Omental fat pad (tissue), 4 donors: ENCODE measurements around the gene CCDC9. TPM values are rescaled to one million over a fixed set of nuclear protein-coding genes. Genes with fewer than 3 reads are reported as not detected.

Source experiments
- ATAC-seq: fragments of 150-250 bp; one replicate; pipeline ENCODE4 v1.9.1; 2016; ENCODE audit warnings: mild to moderate bottlenecking, moderate library complexity; ENCODE audit not compliant: low FRiP score
- DNase-seq: peaks from one replicate; pipeline ENCODE4 v3.0.0-alpha.2; 2019; ENCODE audit warnings: low spot score
- CTCF ChIP-seq, 3 donors: fragments of 450-650 bp; IDR thresholded peaks; one replicate each; pipeline ENCODE4 v1.5.1; 2016 to 2017; ENCODE audit warnings: antibody characterized with exemption in 3 of 3, mild to moderate bottlenecking in 3 of 3, moderate library complexity in 2 of 3
- total RNA-seq, 4 donors: library from RNA; depleted of rRNA; stranded (reverse); fragments of >200 nt; gene quantifications; one replicate each; pipeline ENCODE4 v1.1.0, GENCODE V29; 2016

The CCDC9 gene
- total RNA-seq, 4 donors from 2014 or later: 8.2 to 16.7 (median 12.5) TPM

GRCh38 chr19:47228937-47229675, 27.2 kb upstream of the CCDC9 start:
- TF ChIP-seq CTCF (IDR thresholded peaks at IDR 0.05): no peak
- ATAC-seq: no peak
- DNase-seq: no peak

- no peak for TF ChIP-seq CTCF (IDR thresholded peaks at IDR 0.05)
- DNase-seq (no peak), ATAC-seq (no peak)
Observed at GRCh38 chr19:47229676-47230053, 26.7 kb upstream of the CCDC9 start.

GRCh38 chr19:47230054-47230920, 26.0 kb upstream of the CCDC9 start:
- peak; percentile 62 for DNase-seq
- peak in 1 of 3 donors; percentile 86 for TF ChIP-seq CTCF (IDR thresholded peaks at IDR 0.05)
- no peak for ATAC-seq

GRCh38 chr19:47230921-47231214, 25.5 kb upstream of the CCDC9 start, which contains the start of gene BBC3:
BBC3 (minus strand) TSS chr19:47231199; CDS start chr19:47228431, 2,768 bp downstream.
- TF ChIP-seq CTCF (IDR thresholded peaks at IDR 0.05): no peak
- no peak for ATAC-seq
- DNase-seq: no peak

GRCh38 chr19:47231215-47232054, 24.9 kb upstream of the CCDC9 start:
- ATAC-seq (peak; percentile 57), DNase-seq (peak; percentile 69)
- no peak for TF ChIP-seq CTCF (IDR thresholded peaks at IDR 0.05)

GRCh38 chr19:47232422-47233211, 23.7 kb upstream of the CCDC9 start:
- no peak for TF ChIP-seq CTCF (IDR thresholded peaks at IDR 0.05)
- ATAC-seq: no peak
- no peak for DNase-seq
